Endothelial cell of umbilical vein (primary cell): Measurements from ENCODE around the gene AFAP1L2. TPM values are rescaled to one million over a fixed set of nuclear protein-coding genes. Genes with fewer than 3 reads are reported as not detected.

Experiments
- BruUV-seq: library from RNA; stranded (reverse); fragments of 400-500 nt; replicated peaks from 2 replicates; lab custom pipeline; 2021; lab: Mats Ljungman, UMichigan
- CTCF ChIA-PET: fragments of 300-600, 350-600 bp; sonication (Branson Sonifier 250); formaldehyde crosslinking; loops from one replicate; lab custom pipeline; 2021; ENCODE audit warnings: antibody characterized with exemption, inconsistent platforms; lab: Charles Lee
- POLR2A ChIA-PET: fragments of 300-600, 350-600 bp; sonication (Branson Sonifier 250); formaldehyde crosslinking; loops from one replicate; lab custom pipeline; 2021; ENCODE audit warnings: antibody characterized with exemption, inconsistent platforms; lab: Charles Lee
- DNase-seq: peaks from one replicate; pipeline ENCODE4 v3.0.0-alpha.2; 2011; ENCODE audit warnings: low read depth, low spot score
- FAIRE-seq: peaks from 2 replicates; lab custom pipeline; 2011; peaks lifted over from hg19 to GRCh38; lab: Jason Lieb, UNC
- H2AFZ ChIP-seq: 2 replicates; pipeline ENCODE4 v1.6.0; 2012; ENCODE audit warnings: low read depth, low read length, control low read depth, inconsistent platforms
- H3K27ac ChIP-seq: 2 replicates; pipeline ENCODE4 v1.5.1; 2011; ENCODE audit warnings: low read depth, mild to moderate bottlenecking, control low read depth, low read length, moderate library complexity; ENCODE audit not compliant: insufficient read depth
- H3K27me3 ChIP-seq, 2 experiments: 2 replicates each; pipeline versions ENCODE4 v1.6.0 to v1.6.1; 2011; ENCODE audit warnings: low read length in 2 of 2, mixed read lengths in 1 of 2; ENCODE audit not compliant: control insufficient read depth in 2 of 2, insufficient read depth in 2 of 2
- H3K36me3 ChIP-seq, 2 experiments: 2 replicates in 1 of 2; 3 replicates in 1 of 2; pipeline ENCODE4 v1.5.1; 2011; ENCODE audit warnings: low read length in 2 of 2, mild to moderate bottlenecking in 1 of 2, moderate library complexity in 1 of 2; ENCODE audit not compliant: control insufficient read depth in 2 of 2, insufficient read depth in 2 of 2; ENCODE audit errors: extremely low read depth in 1 of 2
- H3K4me1 ChIP-seq: 3 replicates; pipeline ENCODE4 v1.5.1; 2011; ENCODE audit warnings: mild to moderate bottlenecking, low read length; ENCODE audit not compliant: control insufficient read depth, insufficient read depth; ENCODE audit errors: extremely low read depth
- H3K4me2 ChIP-seq: 2 replicates; pipeline ENCODE4 v1.6.1; 2011; ENCODE audit warnings: low read length, control low read depth, mixed read lengths; ENCODE audit not compliant: insufficient read depth
- H3K4me3 ChIP-seq, 3 experiments: fragments of 200-600 bp in 1 of 3; sonication (generic), shearing (Covaris generic) in 1 of 3; replicated peaks in 1 of 3; 2 replicates each; pipeline ENCODE4 v1.5.1; 2011 to 2016; ENCODE audit warnings: control low read depth in 3 of 3, low read length in 3 of 3, mild to moderate bottlenecking in 2 of 3, inconsistent platforms in 1 of 3, low read depth in 1 of 3, moderate library complexity in 1 of 3; ENCODE audit not compliant: insufficient read depth in 1 of 3
- H3K79me2 ChIP-seq: 2 replicates; pipeline ENCODE4 v1.6.0; 2012; ENCODE audit warnings: low read length, inconsistent platforms; ENCODE audit not compliant: control insufficient read depth, insufficient read depth
- H3K9ac ChIP-seq: replicated peaks from 2 replicates; pipeline ENCODE3; 2011; ENCODE audit warnings: low read length, control low read depth; ENCODE audit not compliant: insufficient read depth; ENCODE audit errors: extremely low read depth
- H3K9me1 ChIP-seq: replicated peaks from 3 replicates; pipeline ENCODE4 v1.6.0; 2011; ENCODE audit warnings: mild to moderate bottlenecking, low read length; ENCODE audit not compliant: control insufficient read depth, insufficient read depth; ENCODE audit errors: extremely low read depth
- H3K9me3 ChIP-seq: replicated peaks from 2 replicates; pipeline ENCODE4 v1.5.1; 2012; ENCODE audit warnings: low read length, inconsistent platforms; ENCODE audit not compliant: control insufficient read depth, insufficient read depth
- H4K20me1 ChIP-seq: replicated peaks from 2 replicates; pipeline ENCODE3; 2011; ENCODE audit warnings: mild to moderate bottlenecking, low read length; ENCODE audit not compliant: control insufficient read depth, insufficient read depth; ENCODE audit errors: extremely low read depth
- CTCF ChIP-seq, 2 donors: IDR thresholded peaks; 1 replicate in 1 of 2; 2 replicates in 1 of 2; pipeline ENCODE4 v1.5.1; 2011; ENCODE audit warnings: low read length in 2 of 2, mild to moderate bottlenecking in 2 of 2, moderate library complexity in 2 of 2, control low read depth in 1 of 2, inconsistent platforms in 1 of 2, low read depth in 1 of 2; ENCODE audit not compliant: insufficient read depth in 1 of 2; ENCODE audit errors: extremely low read depth in 1 of 2
- EZH2 ChIP-seq: IDR thresholded peaks from 2 replicates; pipeline ENCODE4 v1.6.1; 2012; ENCODE audit warnings: borderline replicate concordance, low read depth, mild to moderate bottlenecking, moderate library complexity, low read length, inconsistent platforms; ENCODE audit not compliant: severe bottlenecking
- FOS ChIP-seq: IDR thresholded peaks from 2 replicates; pipeline ENCODE4 v1.6.1; 2011; ENCODE audit warnings: mild to moderate bottlenecking, low read length, moderate library complexity, borderline replicate concordance; ENCODE audit not compliant: insufficient read depth
- GATA2 ChIP-seq: IDR thresholded peaks from 2 replicates; pipeline ENCODE4 v1.7.0; 2011; ENCODE audit warnings: low read depth, mild to moderate bottlenecking, moderate library complexity, mixed read lengths, low read length; ENCODE audit not compliant: insufficient read length, insufficient read depth
- JUN ChIP-seq: IDR thresholded peaks from 2 replicates; pipeline ENCODE4 v1.6.1; 2011; ENCODE audit warnings: borderline replicate concordance, low read depth; ENCODE audit not compliant: insufficient read length, insufficient read depth
- MAX ChIP-seq: IDR thresholded peaks from 2 replicates; pipeline ENCODE4 v1.6.1; 2011; ENCODE audit not compliant: insufficient read depth, insufficient read length
- MYC ChIP-seq: IDR thresholded peaks from one replicate; pipeline ENCODE4 v1.6.1; 2011; ENCODE audit warnings: mild to moderate bottlenecking, low read depth, low read length
- POLR2A ChIP-seq: IDR thresholded peaks from 2 replicates; pipeline ENCODE4 v1.6.1; 2012; ENCODE audit warnings: low read depth, mild to moderate bottlenecking, control low read depth, low read length
- POLR2AphosphoS5 ChIP-seq: IDR thresholded peaks from 2 replicates; pipeline ENCODE4 v1.6.1; 2012; ENCODE audit warnings: low read depth, mild to moderate bottlenecking, control low read depth, low read length, moderate library complexity; ENCODE audit not compliant: insufficient read depth
- dilution Hi-C: fragments of 300-500 bp; cut with MboI; formaldehyde crosslinking; loops from one replicate; pipeline ENCODE4 v1.15.0; 2019; ENCODE audit warnings: low sequenced_read_pairs; ENCODE audit not compliant: extremely low pct_ligation_motif_present
- intact Hi-C: fragments of 100-400 bp; cut with micrococcal nuclease; formaldehyde crosslinking; loops from one replicate; pipeline ENCODE4 v1.10.0; 2022
- polyA plus RNA-seq, 4 experiments: library from polyadenylated mRNA; depleted of rRNA in 3 of 4; stranded (reverse) in 3 of 4; unstranded in 1 of 4; fragments of >200 nt; gene quantifications; 2 replicates each; pipeline versions ENCODE4 v1.2.1 to v1.2.3, GENCODE V29; 2011 to 2012; ENCODE audit warnings: missing spikeins in 1 of 4
- total RNA-seq: library from RNA; stranded (reverse); gene quantifications from 2 replicates; pipeline ENCODE4 v1.2.3, GENCODE V29; 2021

The AFAP1L2 gene
- total and polyA plus RNA-seq, 2 donors (not counting 3 experiments of a cell fraction or from before 2014, with no cell fraction given): 0.90 to 4.1 TPM

GRCh38 chr10:114429581-114430335 lies 25.5 kb upstream of the AFAP1L2 start:
- Histone ChIP-seq H3K9me1 (no peaks in the 10 kb centered on the region), H3K36me3 (peaks cover 0 to 12% of the 10 kb centered on the region in 2 experiments), H3K4me1 (peaks cover 13% of the 10 kb centered on the region), H2AFZ (no peak overlapping the region), H3K4me3 (no peak overlapping the region), H3K9me3 (no peaks in the 10 kb centered on the region), H4K20me1 (no peaks in the 10 kb centered on the region), H3K27ac (no peak overlapping the region), H3K4me2 (no peak overlapping the region), H3K27me3 (no peaks in the 10 kb centered on the region), H3K9ac (no peak overlapping the region), H3K79me2 (no peaks in the 10 kb centered on the region)
- no peak for TF ChIP-seq FOS
- no peak for TF ChIP-seq GATA2
- TF ChIP-seq MAX: no peak
- no peak for TF ChIP-seq EZH2
- no peak for TF ChIP-seq CTCF (IDR thresholded peaks at IDR 0.05; ENCODE audit: extremely low read depth in 1 of 2, insufficient read depth in 1 of 2, low read depth in 1 of 2, low read length in 2 of 2)
- no peak for TF ChIP-seq JUN
- TF ChIP-seq POLR2A: no peak
- no peak for TF ChIP-seq POLR2AphosphoS5
- no peak for TF ChIP-seq MYC
- intact Hi-C loops (no loop called here), dilution Hi-C loops (no loop called here)
- DNase-seq: no peak
- no TSS peak for BruUV-seq
- FAIRE-seq: no peak
- ChIA-PET CTCF (interaction anchor here (9.9 kb wide), 1 partner anchor 126 kb away, joined by 85 read pairs; no protein-coding TSS in a partner anchor), POLR2A (no interaction called here)
